Activated T-cell treated with anti-CD3 and anti-CD28 coated beads, Interleukin-2, amount 50 U/mL, for 48 hours (primary cell): ENCODE data around the gene DLX2.

Experiments used
- DNase-seq, 2 experiments: peaks; one replicate each; pipeline ENCODE4 v3.0.0-alpha.2; 2020

The DLX2 gene

GRCh38 chr2:172107690-172108586 lies 5.2 kb upstream of the DLX2 start:
- DNase-seq: peak; percentile 28 to 34

GRCh38 chr2:172106108-172106961 lies 3.6 kb upstream of the DLX2 start:
- DNase-seq: peak; percentile 61 to 71

- peak in 1 of 2 experiments; percentile 22 for DNase-seq
These were observed 2.9 kb upstream of the DLX2 start for GRCh38 chr2:172105471-172106107.

- DNase-seq: peak; percentile 89 to 91
These were observed 972 bp upstream of the DLX2 start for GRCh38 chr2:172103471-172104272.

GRCh38 chr2:172101821-172102390 lies 794 bp downstream of the DLX2 start:
- DNase-seq: peak in 1 of 2 experiments; percentile 50

GRCh38 chr2:172100935-172101820 lies 1.5 kb downstream of the DLX2 start:
- peak; percentile 53 to 54 for DNase-seq

GRCh38 chr2:172100080-172100934 lies 2.4 kb downstream of the DLX2 start:
- peak; percentile 37 to 47 for DNase-seq

- DNase-seq: no peak
These were observed 3.1 kb downstream of the DLX2 start for GRCh38 chr2:172099472-172100079.

GRCh38 chr2:172098650-172099471 lies 3.8 kb downstream of the DLX2 start:
- peak; percentile 62 to 72 for DNase-seq

GRCh38 chr2:172098287-172098649 lies 4.4 kb downstream of the DLX2 start:
- DNase-seq: peak in 1 of 2 experiments; percentile 28

- peak; percentile 29 to 30 for DNase-seq
These were observed 5.1 kb downstream of the DLX2 start for GRCh38 chr2:172097557-172098131.

- DNase-seq: peak; percentile 34 to 45
These were observed 5.8 kb downstream of the DLX2 start for GRCh38 chr2:172096626-172097547.

GRCh38 chr2:172095905-172096625 lies 6.6 kb downstream of the DLX2 start:
- DNase-seq: peak; percentile 30 to 46

GRCh38 chr2:172095146-172095904 lies 7.4 kb downstream of the DLX2 start:
- DNase-seq: peak; percentile 71 to 74
